GM12878 (cell line): ENCODE results near the gene EPHA8. TPM values are rescaled to one million over a fixed set of nuclear protein-coding genes. Genes with fewer than 3 reads are reported as not detected.

Source experiments
- ATAC-seq: fragments of 200-7000 bp; cut with Tn5 transposase; 3 replicates; pipeline ENCODE4 v1.9.1; 2020; ENCODE audit warnings: mild to moderate bottlenecking, moderate library complexity
- BruUV-seq: library from RNA; stranded (reverse); fragments of 400-500 nt; replicated peaks from 2 replicates; lab custom pipeline; 2021; lab: Mats Ljungman, UMichigan
- CTCF ChIA-PET: fragments of 300-600 bp; sonication (Branson Sonifier 250); formaldehyde crosslinking; extraction: SDS; loops from one replicate; lab custom pipeline; 2021; ENCODE audit warnings: inconsistent platforms; lab: Yijun Ruan, JAX
- POLR2A ChIA-PET: fragments of 350-600 bp; formaldehyde crosslinking; extraction: SDS; loops from one replicate; lab custom pipeline; 2021; ENCODE audit warnings: inconsistent platforms; lab: Charles Lee
- RAD21 ChIA-PET: fragments of 300-600 bp; sonication (Branson Sonifier 250); formaldehyde crosslinking; loops from one replicate; lab custom pipeline; 2023; ENCODE audit warnings: antibody characterized with exemption; ENCODE audit not compliant: unreplicated experiment; lab: Charles Lee
- SMC1A ChIA-PET: fragments of 300-600 bp; sonication (Branson Sonifier 250); formaldehyde crosslinking; loops from one replicate; lab custom pipeline; 2023; ENCODE audit not compliant: unreplicated experiment, uncharacterized antibody; lab: Charles Lee
- DNase-seq: peaks from one replicate; pipeline ENCODE4 v3.0.0-alpha.2; 2011; ENCODE audit warnings: low read depth, low spot score
- FAIRE-seq: peaks from 3 replicates; lab custom pipeline; 2011; peaks lifted over from hg19 to GRCh38; lab: Jason Lieb, UNC
- H2AFZ ChIP-seq: 2 replicates; pipeline ENCODE4 v1.6.0; 2011; ENCODE audit warnings: low read depth, low read length, control low read depth; ENCODE audit not compliant: control insufficient read depth
- H3K27ac ChIP-seq: 2 replicates; pipeline ENCODE4 v1.5.1; 2011; ENCODE audit warnings: control low read depth; ENCODE audit not compliant: control insufficient read depth, insufficient read depth
- H3K27me3 ChIP-seq, 2 experiments: replicated peaks in 1 of 2; 2 replicates each; pipeline versions ENCODE4 v1.6.0 to v1.6.1; 2011; ENCODE audit warnings: low read length in 1 of 2; ENCODE audit not compliant: control insufficient read depth in 2 of 2, insufficient read depth in 2 of 2
- H3K36me3 ChIP-seq, 2 experiments: 2 replicates each; pipeline ENCODE4 v1.5.1; 2011; ENCODE audit warnings: low read length in 1 of 2; ENCODE audit not compliant: control insufficient read depth in 2 of 2, insufficient read depth in 2 of 2
- H3K4me1 ChIP-seq: 2 replicates; pipeline ENCODE4 v1.6.1; 2011; ENCODE audit warnings: mild to moderate bottlenecking, low read length, moderate library complexity, mixed read lengths; ENCODE audit not compliant: control insufficient read depth, insufficient read depth
- H3K4me2 ChIP-seq: 2 replicates; pipeline ENCODE4 v1.6.0; 2011; ENCODE audit warnings: control low read depth; ENCODE audit not compliant: control insufficient read depth, insufficient read depth
- H3K4me3 ChIP-seq: fragments of 200-600 bp; sonication (generic); 2 replicates; pipeline ENCODE4 v1.5.1; 2016
- H3K79me2 ChIP-seq: 2 replicates; pipeline ENCODE4 v1.6.0; 2011; ENCODE audit warnings: low read length; ENCODE audit not compliant: control insufficient read depth, insufficient read depth
- H3K9ac ChIP-seq: 2 replicates; pipeline ENCODE4 v1.8.0; 2011; ENCODE audit warnings: low read length, control low read depth, mixed read lengths; ENCODE audit not compliant: control insufficient read depth, insufficient read depth
- H3K9me3 ChIP-seq: replicated peaks from 3 replicates; pipeline ENCODE4 v1.5.1; 2011; ENCODE audit warnings: mild to moderate bottlenecking, low read length; ENCODE audit not compliant: control insufficient read depth, insufficient read depth
- H4K20me1 ChIP-seq: 2 replicates; pipeline ENCODE4 v1.6.0; 2011; ENCODE audit not compliant: control insufficient read depth, insufficient read depth
- BCL11A ChIP-seq: IDR thresholded peaks from 2 replicates; pipeline ENCODE4 v1.6.1; 2011; ENCODE audit warnings: low read depth, low read length
- CHD2 ChIP-seq: IDR thresholded peaks from 2 replicates; pipeline ENCODE4 v1.6.1; 2011; ENCODE audit warnings: low read depth, low read length, improper control_type of control experiment, borderline replicate concordance
- CUX1 ChIP-seq: IDR thresholded peaks from 2 replicates; pipeline ENCODE4 v1.6.1; 2012; ENCODE audit warnings: improper control_type of control experiment, low read depth, low read length; ENCODE audit not compliant: insufficient replicate concordance
- DPF2 ChIP-seq: fragments of 450-650 bp; IDR thresholded peaks from 2 replicates; pipeline ENCODE4 v1.6.1; 2017; ENCODE audit warnings: mild to moderate bottlenecking
- ESRRA ChIP-seq: IDR thresholded peaks from 2 replicates; pipeline ENCODE4 v1.6.1; 2012; ENCODE audit warnings: mild to moderate bottlenecking, low read length, improper control_type of control experiment
- NFYA ChIP-seq: IDR thresholded peaks from 2 replicates; pipeline ENCODE4 v1.6.1; 2011; ENCODE audit warnings: low read depth, mild to moderate bottlenecking, low read length, improper control_type of control experiment, borderline replicate concordance
- PAX8 ChIP-seq: fragments of 450-650 bp; IDR thresholded peaks from 2 replicates; pipeline ENCODE4 v1.6.1; 2017; ENCODE audit warnings: mild to moderate bottlenecking, moderate library complexity
- POLR2AphosphoS2 ChIP-seq: IDR thresholded peaks from 2 replicates; pipeline ENCODE4 v1.6.1; 2011; ENCODE audit warnings: low read depth, mild to moderate bottlenecking, low read length, improper control_type of control experiment, moderate library complexity
- POU2F2 ChIP-seq: IDR thresholded peaks from 3 replicates; pipeline ENCODE4 v1.6.1; 2011; ENCODE audit warnings: low read depth, mild to moderate bottlenecking, low read length, borderline replicate concordance
- RBBP5 ChIP-seq: fragments of 200-600 bp; sonication (generic); conservative IDR thresholded peaks from 2 replicates; pipeline ENCODE4 v1.6.1; 2016
- SMAD1 ChIP-seq: fragments of 450-650 bp; IDR thresholded peaks from 2 replicates; pipeline ENCODE4 v1.6.1; 2018; ENCODE audit warnings: mild to moderate bottlenecking, low read depth; ENCODE audit not compliant: partially characterized antibody
- ZNF384 ChIP-seq: IDR thresholded peaks from 2 replicates; pipeline ENCODE4 v1.6.1; 2012; ENCODE audit warnings: low read depth, mild to moderate bottlenecking, low read length, improper control_type of control experiment, borderline replicate concordance
- WGBS: methylation state at CpG from one replicate; pipeline ENCODE4 v1.1.6; 2016; ENCODE audit warnings: low lambda C conversion rate; ENCODE audit not compliant: insufficient replicate concordance, insufficient coverage; ENCODE audit errors: missing lambda C conversion rate; 5-methylcytosine and 5-hydroxymethylcytosine counted together
- in situ Hi-C: fragments of 300-500 bp; cut with MboI; formaldehyde crosslinking; loops from 9 replicates; pipeline ENCODE4 v1.14.3; 2018; ENCODE audit warnings: mixed read lengths
- intact Hi-C: fragments of 100-400 bp; cut with micrococcal nuclease; formaldehyde crosslinking; loops from one replicate; pipeline ENCODE4 v1.14.2; 2022; ENCODE audit not compliant: unreplicated experiment
- polyA plus RNA-seq, 11 experiments: library from polyadenylated mRNA; depleted of rRNA in 4 of 11; unstranded in 6 of 11; stranded (reverse) in 5 of 11; fragments of >200 nt; fragmentation: Nextera tagmentation in 4 of 11; fragmentation: Illumina TruSeq in 1 of 11; extraction: Ambion mirVana in 4 of 11; extraction: Trizol in 1 of 11; gene quantifications; 1 replicate in 1 of 11; 2 replicates in 10 of 11; pipeline versions ENCODE4 v1.2.1 to v1.2.3, GENCODE V29; 2011 to 2016; ENCODE audit warnings: inconsistent platforms in 2 of 11, missing spikeins in 2 of 11, low read depth in 1 of 11
- total RNA-seq, 4 experiments: library from RNA; depleted of rRNA in 3 of 4; stranded (reverse); fragments of >200 nt in 3 of 4; fragmentation: Illumina TruSeq in 1 of 4; extraction: Trizol in 1 of 4; gene quantifications; 2 replicates each; pipeline versions ENCODE4 v1.2.1 to v1.2.3, GENCODE V29; 2013 to 2021

EPHA8 gene
- total and polyA plus RNA-seq, 10 of the 15 experiments (the other 5 are each of a cell fraction or from before 2014, with no cell fraction given), result not detected

DNA sequence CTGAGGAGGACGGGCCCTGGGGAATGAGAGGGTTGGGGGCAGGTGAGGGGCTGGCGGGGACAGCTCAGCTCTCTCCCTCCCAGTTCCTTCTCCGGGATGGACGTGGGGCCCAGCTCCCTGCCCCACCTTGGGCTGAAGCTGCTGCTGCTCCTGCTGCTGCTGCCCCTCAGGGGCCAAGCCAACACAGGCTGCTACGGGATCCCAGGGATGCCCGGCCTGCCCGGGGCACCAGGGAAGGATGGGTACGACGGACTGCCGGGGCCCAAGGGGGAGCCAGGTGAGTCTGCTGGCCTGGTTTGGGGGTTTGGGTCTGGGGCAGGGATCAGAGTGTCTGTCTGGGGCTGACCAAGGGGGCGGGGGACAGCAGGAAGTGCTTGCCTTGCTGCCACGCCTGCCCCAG, 80.6 kb downstream of the EPHA8 start:
- FAIRE-seq (no peak), DNase-seq (no peak), ATAC-seq (no peak)
- intact Hi-C loops, result loop anchor here (5.0 kb wide), 1 partner anchor 512 kb away; no protein-coding TSS in a partner anchor
- Histone ChIP-seq H3K27ac (no peak overlapping the region), H3K36me3 (no peaks in the 10 kb centered on the region), H3K79me2 (no peaks in the 10 kb centered on the region), H4K20me1 (no peaks in the 10 kb centered on the region), H3K4me2 (no peak overlapping the region), H2AFZ (no peak overlapping the region), H3K9ac (no peak overlapping the region), H3K4me1 (no peaks in the 10 kb centered on the region), H3K27me3 (no peaks in the 10 kb centered on the region; a peak in 1 of 4 replicates), H3K4me3 (no peak overlapping the region), H3K9me3 (no peaks in the 10 kb centered on the region; the same call in 2 of the 3 replicates)
- in situ Hi-C loops, result no loop called here
- SMC1A ChIA-PET, result no interaction called here
- 23% methylated on average over 12 of the region's 12 CpGs for WGBS
- no TSS peak for BruUV-seq
- TF ChIP-seq ZNF384 (no peak), SMAD1 (no peak), PAX8 (no peak)
- CTCF ChIA-PET, result interaction anchor here (5.5 kb wide), 1 partner anchor 225 kb away, joined by 77 read pairs; no protein-coding TSS in a partner anchor
- POLR2A ChIA-PET, result no interaction called here
- RAD21 ChIA-PET, result no interaction called here

DNA sequence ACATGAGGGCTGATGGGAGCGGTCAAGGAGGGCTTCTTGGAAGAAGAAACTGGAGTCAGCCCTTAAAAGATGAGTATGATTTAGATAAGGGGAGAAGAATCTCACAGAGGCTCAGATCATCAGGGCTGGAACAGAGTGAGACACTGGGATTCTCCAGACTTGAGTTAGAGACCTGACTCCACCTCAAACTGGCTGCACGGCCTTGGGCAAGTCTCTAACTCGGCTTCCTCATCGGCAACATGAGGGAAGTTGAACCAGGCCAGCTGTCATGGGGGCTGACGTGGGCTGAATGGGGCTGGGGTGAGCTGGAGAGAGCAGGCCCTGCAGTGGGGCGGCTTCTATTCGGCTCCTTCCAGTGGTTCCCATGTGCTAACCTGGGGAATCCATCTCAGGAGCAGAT, 82.6 kb downstream of the EPHA8 start:
- no peak overlapping the region for H3K9ac ChIP-seq
- no peaks in the 10 kb centered on the region for H4K20me1 ChIP-seq
- H3K4me2 ChIP-seq, result no peak overlapping the region
- no peaks in the 10 kb centered on the region; the same call in 2 of the 3 replicates for H3K9me3 ChIP-seq
- BruUV-seq, result no TSS peak
- H3K4me1 ChIP-seq, result no peaks in the 10 kb centered on the region
- ChIA-PET RAD21 (no interaction called here), CTCF (interaction anchor here (1.3 to 1.4 kb wide), 2 partner anchors 30 to 226 kb away, joined by 3 to 4 read pairs; no protein-coding TSS in a partner anchor), POLR2A (no interaction called here), SMC1A (interaction anchor here (0.9 kb wide), 1 partner anchor 226 kb away, joined by 5 read pairs; no protein-coding TSS in a partner anchor)
- no peak overlapping the region for H3K4me3 ChIP-seq
- in situ Hi-C loops, result loop anchor here (5.0 kb wide), 2 partner anchors 229 to 514 kb away; no protein-coding TSS in a partner anchor
- no peak for DNase-seq
- H3K27ac ChIP-seq, result no peak overlapping the region
- H3K79me2 ChIP-seq, result no peaks in the 10 kb centered on the region
- H3K27me3 ChIP-seq, result no peaks in the 10 kb centered on the region; a peak in 2 of 4 replicates
- ATAC-seq, result no peak
- no peak for FAIRE-seq
- no peak overlapping the region for H2AFZ ChIP-seq
- WGBS, result 21% methylated on average over 7 of the region's 7 CpGs
- intact Hi-C loops, result no loop called here
- no peaks in the 10 kb centered on the region for H3K36me3 ChIP-seq
- TF ChIP-seq ESRRA (no peak), RBBP5 (no peak), POU2F2 (no peak), NFYA (no peak), CUX1 (no peak), BCL11A (no peak), DPF2 (no peak), POLR2AphosphoS2 (no peak), CHD2 (no peak)
